Kasumi-1 (cell line): Measurements from ENCODE around the gene TSHZ2.

ENCODE experiments used
- DNase-seq, 2 experiments: peaks; one replicate each; lab custom pipeline; 2025; lab: John Stamatoyannopoulos, UW

TSHZ2 gene

GRCh38 chr20:53205046-53205445, 232.9 kb downstream of the TSHZ2 start:
- DNase-seq = no peak

- DNase-seq = peak in 1 of 2 experiments; percentile 1
Measured at GRCh38 chr20:53208110-53208832, 236.1 kb downstream of the TSHZ2 start.

- DNase-seq = no peak
Measured at GRCh38 chr20:53210041-53210440, 237.9 kb downstream of the TSHZ2 start.

GRCh38 chr20:53210931-53211330, 238.8 kb downstream of the TSHZ2 start:
- DNase-seq = no peak

- no peak for DNase-seq
Measured at GRCh38 chr20:53212018-53212417, 239.9 kb downstream of the TSHZ2 start.

- no peak for DNase-seq
Measured at GRCh38 chr20:53214392-53214791, 242.2 kb downstream of the TSHZ2 start.

- no peak for DNase-seq
Measured at GRCh38 chr20:53215166-53215565, 243.0 kb downstream of the TSHZ2 start.

- DNase-seq = no peak
Measured at GRCh38 chr20:53216478-53216855, 244.3 kb downstream of the TSHZ2 start.

GRCh38 chr20:53216856-53217576, 244.9 kb downstream of the TSHZ2 start:
- DNase-seq = peak in 1 of 2 experiments; percentile 15

GRCh38 chr20:53220482-53221307, 248.5 kb downstream of the TSHZ2 start:
- no peak for DNase-seq

GRCh38 chr20:53221731-53222130, 249.6 kb downstream of the TSHZ2 start:
- DNase-seq = no peak

GRCh38 chr20:53222416-53222815, 250.3 kb downstream of the TSHZ2 start:
- no peak for DNase-seq

GRCh38 chr20:53222932-53223331, 250.8 kb downstream of the TSHZ2 start:
- DNase-seq = no peak

- no peak for DNase-seq
Measured at GRCh38 chr20:53223626-53224172, 251.5 kb downstream of the TSHZ2 start.

GRCh38 chr20:53224851-53225250, 252.7 kb downstream of the TSHZ2 start:
- DNase-seq = no peak

- DNase-seq = no peak
Measured at GRCh38 chr20:53226826-53227225, 254.7 kb downstream of the TSHZ2 start.

- DNase-seq = no peak
Measured at GRCh38 chr20:53227523-53227922, 255.4 kb downstream of the TSHZ2 start.

- DNase-seq = no peak
Measured at GRCh38 chr20:53231061-53231460, 258.9 kb downstream of the TSHZ2 start.

GRCh38 chr20:53237461-53237860, 265.3 kb downstream of the TSHZ2 start:
- DNase-seq = no peak

- no peak for DNase-seq
Measured at GRCh38 chr20:53238121-53238660, 266.0 kb downstream of the TSHZ2 start.

GRCh38 chr20:53243152-53243551, 271.0 kb downstream of the TSHZ2 start:
- DNase-seq = no peak

GRCh38 chr20:53244711-53245110, 272.6 kb downstream of the TSHZ2 start:
- no peak for DNase-seq
